Cortex of kidney (tissue), 1 donor: Measurements from ENCODE around the gene NDUFB4.
"Not testable (repeated sequence)": the region's sequence is repeated elsewhere in the genome, so short reads cannot be mapped to it uniquely, and the experiment has no call there.

Experiments used
- DNase-seq: peaks from one replicate; lab custom pipeline; 2025; lab: John Stamatoyannopoulos, UW

Gene NDUFB4

DNA sequence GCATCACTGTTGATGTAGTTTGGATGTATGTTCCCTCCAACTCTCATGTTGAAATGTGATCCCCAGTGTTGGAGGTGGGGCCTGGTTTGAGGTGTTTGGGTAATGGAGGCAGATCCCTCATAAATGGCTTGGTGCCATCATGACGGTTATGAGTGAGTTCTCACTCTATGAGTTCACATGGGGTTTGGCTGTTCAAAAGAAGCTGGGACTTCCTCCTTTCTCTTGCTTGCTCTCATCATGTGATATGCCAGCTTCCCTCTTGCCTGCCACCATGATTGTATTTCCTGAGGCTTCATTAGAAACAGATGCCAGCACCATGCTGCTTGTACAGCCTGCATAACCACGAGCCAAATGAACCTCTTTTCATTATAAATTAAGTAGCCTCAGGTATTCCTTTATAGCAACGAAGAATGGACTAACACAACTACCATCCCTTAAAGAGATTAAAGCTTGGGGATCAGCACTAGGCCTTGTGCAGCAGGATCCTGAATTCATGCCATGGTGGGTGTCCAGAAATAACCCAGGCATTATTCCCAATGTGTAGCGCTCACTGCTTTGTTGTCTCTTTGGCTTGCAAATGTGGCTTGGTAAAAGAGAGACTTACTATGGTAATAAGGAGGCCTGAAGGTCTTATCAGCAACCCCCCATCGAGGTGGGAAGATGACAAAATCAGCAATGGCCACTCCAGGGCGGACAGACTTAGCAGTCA lies 41.9 kb downstream of the NDUFB4 start:
- no peak for DNase-seq

DNA sequence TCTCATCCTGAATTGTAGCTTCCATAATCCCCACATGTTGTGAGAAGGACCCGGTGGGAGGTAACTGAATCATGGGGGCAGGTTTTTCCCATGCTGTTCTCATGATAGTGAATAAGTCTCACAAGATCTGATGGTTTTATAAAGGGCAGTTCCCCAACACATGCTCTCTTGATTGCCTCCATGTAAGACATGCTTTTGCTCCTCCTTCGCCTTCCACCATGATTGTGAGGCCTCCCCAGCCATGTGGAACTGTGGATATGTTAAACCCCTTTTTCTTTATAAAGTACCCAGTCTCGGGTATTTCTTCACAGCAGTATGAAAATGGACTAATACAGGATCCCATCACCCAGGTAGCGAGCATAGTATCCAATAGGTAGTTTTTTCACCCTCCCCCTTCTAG lies 42.7 kb downstream of the NDUFB4 start:
- not testable (repeated sequence) for DNase-seq

DNA sequence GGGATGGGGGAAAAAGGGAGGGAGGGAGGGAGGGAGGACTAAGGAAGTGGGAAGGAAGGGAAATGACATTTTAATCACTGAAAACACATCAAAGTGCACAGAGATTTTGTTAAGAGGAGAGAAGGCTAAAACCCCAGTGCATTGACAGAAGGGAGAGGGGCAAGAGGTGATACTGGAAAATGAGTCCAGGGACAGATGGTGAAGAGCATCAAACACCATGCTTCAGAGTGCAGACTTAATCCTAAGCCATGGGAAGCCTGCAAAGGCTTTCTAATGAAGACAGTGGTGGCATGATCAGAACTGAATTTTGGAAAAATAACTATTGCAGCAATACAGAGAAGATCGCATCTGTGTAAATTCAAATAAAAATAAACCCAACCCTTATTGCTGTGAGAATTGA lies 44.1 kb downstream of the NDUFB4 start:
- DNase-seq: no peak

DNA sequence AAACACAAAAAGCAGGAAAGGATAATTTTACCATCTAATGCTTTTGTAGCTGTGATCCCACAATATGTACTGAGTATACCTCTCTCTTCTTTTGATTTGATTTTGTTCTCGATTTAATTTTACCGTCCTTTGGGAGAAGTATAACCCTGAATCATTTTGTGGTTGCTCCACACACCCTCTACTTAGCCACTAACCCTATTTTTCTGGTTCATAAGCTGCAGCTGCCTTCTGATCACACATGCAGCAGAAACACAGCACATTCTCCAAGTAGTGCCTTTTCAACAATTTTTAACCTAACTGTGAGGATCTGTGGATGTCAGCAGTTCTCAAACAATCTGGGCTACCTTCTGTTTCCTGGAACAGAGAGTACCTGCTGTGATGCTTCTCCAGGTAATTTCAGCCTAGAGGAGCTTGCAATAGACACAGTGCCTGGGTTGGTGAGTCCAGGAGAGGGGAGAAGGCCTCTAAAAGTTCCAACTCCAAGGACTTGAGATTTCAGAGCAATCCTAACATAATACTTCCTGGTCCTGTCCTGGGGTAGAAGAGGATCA lies 45.6 kb downstream of the NDUFB4 start:
- DNase-seq: no peak

DNA sequence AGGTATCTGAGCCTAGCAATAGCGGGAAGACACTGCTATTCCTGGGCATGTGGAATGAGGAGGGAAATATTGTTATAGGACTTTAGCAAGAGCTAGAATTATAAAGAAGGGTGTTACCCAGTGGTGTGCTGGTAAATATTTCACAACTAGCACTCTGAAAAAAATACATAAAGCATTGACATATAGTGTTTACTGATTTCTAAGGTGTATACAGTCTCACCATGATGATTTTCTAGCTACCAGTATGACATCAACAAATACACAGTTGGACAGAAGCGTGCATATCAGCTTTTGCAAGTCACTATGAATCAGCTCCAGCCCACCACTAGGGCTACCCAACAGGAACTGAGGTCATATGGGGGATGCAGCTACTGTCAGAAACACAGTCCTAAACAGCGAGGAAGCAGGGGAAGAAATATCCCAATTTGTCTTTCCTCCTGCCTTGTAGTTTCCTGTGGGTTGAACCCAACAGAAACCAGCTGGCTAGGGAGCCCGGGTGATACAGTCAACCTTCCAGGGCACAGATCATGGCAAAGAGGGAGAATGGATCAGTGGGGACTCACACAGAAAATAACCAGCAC lies 46.3 kb downstream of the NDUFB4 start:
- DNase-seq: no peak

DNA sequence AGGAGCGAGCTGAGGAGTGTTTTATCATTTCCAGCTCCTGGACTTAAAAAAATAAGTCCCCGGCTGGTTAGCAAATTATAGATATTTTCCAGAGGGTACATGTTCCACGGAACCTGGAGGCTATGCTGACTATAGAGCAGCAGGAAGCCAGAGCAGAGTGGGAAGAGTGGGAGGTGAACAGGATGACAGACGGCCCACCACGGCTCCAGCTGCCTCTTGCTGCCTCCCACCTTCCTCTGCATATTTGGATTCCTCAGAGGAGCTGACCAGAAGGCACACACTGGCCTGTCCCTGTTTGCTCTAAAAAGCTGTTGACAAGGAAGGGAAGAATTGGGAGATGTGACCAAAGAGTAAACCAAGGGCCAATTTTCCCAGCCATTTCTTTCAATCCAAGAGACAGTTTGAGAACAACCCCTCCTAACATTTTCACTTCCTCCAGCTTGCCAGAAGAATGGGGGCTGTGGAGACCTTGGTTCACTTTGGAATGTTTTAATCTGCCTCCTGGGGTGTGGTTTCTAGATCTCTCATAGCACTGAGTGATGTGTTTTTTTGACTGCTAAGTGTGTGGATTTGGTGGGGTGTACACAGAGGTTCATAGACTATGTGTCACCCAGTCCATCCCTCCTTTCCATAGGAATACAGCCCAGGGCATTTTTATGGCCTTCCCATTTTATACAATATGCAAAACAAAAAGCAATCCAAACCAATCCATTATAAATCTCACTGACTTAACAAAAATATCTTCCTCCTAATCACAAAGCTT lies 49.1 kb downstream of the NDUFB4 start:
- DNase-seq: no peak

DNA sequence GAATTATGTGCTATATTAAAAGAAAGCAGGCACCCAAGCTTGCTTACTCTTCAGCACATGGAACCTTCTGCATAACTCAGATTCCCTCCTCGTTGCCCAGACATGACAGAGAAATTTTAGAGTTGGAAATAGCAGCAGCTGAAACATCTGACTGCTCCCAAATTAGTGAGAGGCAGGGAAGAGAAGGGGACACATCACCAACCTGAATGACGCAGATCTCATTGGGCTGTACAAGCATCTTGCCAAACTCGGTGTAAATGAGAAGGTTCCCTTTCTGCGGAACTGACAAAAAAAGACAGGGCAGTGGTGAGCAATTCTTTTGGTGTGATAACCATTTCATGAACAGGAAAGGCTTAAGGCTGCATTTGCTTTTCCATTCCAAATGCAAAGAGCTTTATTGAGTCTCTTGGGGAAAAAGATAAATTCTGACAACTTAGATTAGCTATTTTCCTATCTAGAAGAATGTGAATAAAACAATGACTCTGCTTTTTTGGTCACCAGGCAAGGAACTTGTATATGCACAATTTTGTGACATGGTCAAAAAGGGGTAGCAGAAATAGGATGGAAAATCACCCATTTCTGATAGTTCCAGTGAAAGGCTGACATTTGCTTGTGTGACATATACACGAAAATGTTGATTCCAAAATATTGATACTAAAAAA lies 50.8 kb downstream of the NDUFB4 start:
- no peak for DNase-seq

DNA sequence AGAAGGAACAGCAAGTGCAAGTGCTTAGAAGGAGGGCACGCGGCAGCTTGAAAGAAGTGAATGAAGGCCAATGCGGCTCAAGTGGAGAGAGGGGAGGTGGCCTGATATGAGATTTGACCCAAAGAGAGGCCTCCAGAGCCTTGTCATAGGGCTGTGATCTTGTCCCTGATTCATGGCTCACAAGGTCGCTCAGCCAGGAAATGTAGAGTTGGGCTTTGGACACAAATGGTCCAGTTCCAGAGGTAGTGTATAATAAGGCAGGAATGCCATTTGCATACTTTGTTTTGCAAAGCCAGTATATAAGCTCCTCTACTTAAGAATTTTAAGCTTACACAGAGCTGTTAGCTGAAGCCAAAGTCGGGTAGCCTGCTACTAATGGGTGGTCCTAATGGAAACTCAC lies 52.2 kb downstream of the NDUFB4 start:
- no peak for DNase-seq

DNA sequence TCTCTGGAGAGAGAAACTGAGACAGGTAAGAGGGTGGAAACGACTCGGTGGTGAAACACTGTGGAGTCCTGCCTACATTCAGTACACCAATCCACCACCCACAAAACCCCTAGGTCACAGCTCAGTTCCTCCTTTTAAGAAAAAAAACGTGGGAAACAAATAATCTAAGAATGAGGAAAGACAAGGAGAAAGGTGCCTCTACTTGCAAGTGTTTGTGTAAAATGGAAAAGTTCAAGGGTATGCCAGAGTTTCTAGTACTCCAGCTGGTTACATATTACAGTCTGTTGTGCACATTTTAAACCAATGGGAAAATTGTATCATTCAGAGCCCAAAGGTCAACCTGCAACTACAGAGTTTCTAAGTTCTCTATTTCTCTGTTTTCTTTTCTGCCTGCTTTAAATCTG lies 53.7 kb downstream of the NDUFB4 start:
- no peak for DNase-seq

DNA sequence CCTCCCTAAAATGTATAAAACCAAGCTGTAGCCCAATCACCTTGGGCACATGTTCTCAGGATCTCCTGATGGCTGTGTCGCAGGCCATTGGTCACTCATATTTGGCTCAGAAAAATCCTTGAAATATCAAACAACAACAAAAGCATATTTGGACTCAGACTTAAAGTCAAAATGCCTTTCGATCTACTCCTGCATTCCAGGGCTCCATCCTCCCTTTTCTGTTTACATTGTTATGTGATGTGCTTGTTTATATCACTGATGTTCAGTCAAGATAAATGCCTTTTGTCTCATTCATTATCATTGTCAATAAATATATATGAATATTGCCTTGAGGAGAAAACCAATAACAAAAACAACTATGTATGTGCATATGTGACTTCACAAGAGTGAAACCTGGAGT lies 54.2 kb downstream of the NDUFB4 start:
- no peak for DNase-seq
